HG02798 (cell line): ENCODE measurements around the gene TPRX2.
"Not testable (repeated sequence)": the region's sequence is repeated elsewhere in the genome, so short reads cannot be mapped to it uniquely, and the experiment has no call there.

Source experiments
- ATAC-seq: cut with Tn5 transposase; IDR thresholded peaks from one replicate; pipeline ENCODE4 v1.9.1; 2021; ENCODE audit warnings: mild to moderate bottlenecking; ENCODE audit not compliant: unreplicated experiment, poor library complexity

Gene TPRX2

DNA sequence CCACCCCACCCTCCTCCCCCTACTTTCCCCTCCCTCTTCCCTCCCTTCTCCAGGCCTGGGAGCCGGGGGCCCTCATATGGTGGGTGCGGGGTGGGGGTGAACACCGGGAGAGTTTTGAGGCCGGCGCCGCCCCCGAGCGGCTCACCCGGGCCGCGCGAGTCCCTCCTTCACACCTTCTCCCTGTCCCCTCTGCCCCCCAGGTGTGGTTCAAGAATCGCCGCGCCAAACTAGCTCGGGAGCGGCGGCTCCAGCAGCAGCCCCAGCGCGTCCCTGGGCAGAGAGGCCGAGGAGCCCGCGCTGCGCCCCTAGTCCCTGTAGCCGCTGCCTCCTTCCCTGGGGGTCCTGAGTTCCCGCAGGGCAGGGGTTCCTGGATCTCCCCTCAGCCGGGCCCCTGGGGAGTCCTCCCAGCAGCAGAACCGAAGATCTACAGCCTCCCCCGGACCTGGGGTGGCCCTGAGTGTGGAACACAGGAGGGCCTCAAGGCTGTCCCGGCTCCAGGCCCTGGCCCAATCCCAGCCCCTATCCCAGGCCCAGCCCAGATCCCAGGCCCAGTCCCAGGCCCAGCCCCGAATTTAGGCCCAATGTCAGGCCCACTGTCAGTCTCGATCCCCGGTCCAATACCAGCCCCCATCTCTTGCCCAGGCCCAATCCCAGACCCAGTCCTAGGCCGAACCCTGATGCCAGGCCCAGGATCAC is 1.7 kb downstream of the TPRX2 start:
- ATAC-seq, result no peak

DNA sequence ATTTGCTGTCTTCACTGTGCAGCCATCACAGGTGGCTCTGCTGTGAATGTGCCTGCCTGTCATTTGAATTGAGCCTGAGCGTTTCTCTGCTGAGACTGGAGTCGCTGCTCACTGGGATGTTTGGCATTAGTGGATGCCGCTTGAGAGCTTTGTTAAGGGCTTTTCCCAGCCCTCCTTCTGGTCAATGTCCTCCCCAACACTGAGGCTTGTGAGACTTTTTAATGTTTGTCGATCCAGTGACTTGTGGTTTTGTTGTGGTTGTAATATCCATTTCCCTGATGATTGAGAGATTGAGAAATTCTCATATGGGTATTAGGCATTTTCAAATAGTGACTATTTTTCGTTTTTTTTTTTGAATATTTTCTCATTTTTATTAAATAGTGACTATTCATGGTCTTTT is 2.6 kb downstream of the TPRX2 start:
- ATAC-seq, result no peak

DNA sequence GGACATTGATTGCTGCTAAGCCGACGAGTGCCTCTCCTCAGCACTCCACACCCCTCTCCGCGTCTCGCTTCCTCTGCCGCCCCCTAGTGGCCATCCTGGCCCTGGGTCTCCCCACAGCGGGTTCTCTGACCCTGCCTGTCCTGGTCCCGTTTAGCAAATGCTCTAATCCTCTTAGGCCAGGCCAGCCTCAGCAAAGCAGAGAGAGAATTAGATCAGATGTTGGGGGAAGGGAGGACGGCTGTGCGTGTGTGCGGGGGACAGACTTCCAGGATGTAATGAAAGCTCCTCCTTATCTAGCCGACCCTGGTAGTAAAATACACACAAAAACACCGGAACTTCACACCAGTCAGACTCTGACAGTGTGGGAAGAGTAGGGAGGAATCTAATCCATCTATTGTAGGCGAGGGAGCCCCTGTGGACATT is 4.5 kb downstream of the TPRX2 start:
- ATAC-seq, result no peak

DNA sequence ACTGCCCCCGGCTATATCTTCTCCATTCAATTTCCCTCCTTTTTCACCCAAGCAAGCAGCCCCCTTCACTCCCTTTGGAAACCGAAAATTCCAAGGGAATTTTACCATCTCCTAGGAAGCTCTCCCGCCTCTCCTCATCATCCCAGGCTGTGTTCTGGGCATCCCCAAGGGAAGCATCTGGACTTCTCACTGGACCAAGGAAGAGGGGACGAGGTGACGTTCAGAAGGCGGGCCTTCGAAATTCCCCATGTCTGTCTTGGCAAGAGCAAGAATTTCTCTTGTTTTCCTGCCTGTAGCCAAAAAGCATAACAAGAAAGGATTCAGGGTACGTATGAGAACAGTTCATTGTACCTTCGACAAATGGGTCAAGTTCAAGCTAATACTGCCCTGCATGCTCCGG is 6.1 kb downstream of the TPRX2 start:
- ATAC-seq, result no peak

DNA sequence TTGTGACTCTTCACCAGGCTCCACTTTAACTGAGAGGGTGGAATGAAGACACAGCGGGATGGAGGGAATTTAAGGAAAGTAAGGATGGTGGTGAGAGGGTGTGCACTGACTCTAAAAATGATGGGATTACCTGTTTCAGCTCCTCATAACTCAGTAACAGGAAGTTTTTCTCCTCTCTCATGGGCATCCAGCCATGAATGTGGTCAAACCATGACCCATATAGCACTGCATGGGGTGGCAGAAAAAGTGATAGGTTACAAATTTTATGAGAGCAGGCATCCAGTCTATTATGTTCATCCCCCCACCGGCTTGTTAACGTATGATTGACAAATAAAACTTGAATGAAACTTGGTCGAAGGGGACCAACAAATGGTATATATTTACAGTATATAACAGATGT is 19.9 kb downstream of the TPRX2 start:
- no peak for ATAC-seq

DNA sequence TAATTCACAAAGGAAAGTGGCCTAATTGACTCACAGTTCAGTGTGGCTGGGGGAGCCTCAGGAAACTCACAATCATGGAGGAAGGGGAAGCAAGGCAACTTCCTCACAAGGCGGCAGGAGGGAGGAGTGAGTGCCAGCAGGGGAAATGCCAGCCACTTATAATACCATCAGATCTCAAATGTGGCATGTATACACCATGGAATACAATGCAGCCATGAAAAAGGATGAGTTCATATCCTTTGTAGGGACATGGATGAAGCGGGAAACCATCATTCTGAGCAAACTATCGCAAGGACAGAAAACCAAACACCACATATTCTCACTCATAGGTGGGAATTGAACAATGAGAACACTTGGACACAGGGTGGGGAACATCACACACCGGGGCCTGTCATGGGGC is 20.4 kb downstream of the TPRX2 start:
- ATAC-seq, result not testable (repeated sequence)

DNA sequence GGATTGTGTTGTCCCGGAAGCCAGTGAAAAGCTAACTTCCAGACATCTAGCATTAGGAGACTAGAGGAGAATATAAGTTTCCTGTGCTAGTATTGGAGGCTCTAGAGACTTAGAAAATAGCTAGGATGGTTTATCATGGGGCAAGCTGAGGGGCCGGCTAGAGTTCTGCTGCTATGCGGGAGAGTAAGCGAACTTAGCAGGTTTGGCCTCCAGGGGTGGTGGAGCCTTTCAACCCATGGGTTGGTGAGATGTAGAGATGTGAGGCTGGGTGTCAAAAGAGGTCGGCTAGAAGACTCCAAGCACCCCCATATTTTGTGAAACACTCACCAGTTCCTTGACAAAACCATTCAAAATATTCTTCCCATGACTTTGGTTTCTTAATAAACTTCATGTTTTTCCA is 22.7 kb downstream of the TPRX2 start:
- no peak for ATAC-seq

DNA sequence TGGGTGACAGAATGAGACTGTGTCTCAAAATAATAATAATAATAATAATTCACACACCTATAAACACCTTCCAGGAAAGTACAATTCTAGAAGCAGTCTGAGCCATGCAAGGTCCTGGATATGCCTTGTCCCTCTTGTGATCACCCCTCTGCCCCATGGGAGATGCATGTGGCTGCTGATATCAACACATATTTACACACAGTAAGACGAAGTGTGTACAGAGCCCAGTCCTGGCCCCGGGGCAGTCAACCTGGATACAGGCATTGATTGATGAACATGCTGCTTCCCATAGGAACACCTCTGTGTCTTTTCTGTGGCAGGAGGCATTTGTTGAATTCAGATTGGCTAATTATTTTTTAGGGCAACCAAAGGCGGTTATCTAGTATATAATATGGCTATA is 23.9 kb downstream of the TPRX2 start:
- ATAC-seq, result no peak

DNA sequence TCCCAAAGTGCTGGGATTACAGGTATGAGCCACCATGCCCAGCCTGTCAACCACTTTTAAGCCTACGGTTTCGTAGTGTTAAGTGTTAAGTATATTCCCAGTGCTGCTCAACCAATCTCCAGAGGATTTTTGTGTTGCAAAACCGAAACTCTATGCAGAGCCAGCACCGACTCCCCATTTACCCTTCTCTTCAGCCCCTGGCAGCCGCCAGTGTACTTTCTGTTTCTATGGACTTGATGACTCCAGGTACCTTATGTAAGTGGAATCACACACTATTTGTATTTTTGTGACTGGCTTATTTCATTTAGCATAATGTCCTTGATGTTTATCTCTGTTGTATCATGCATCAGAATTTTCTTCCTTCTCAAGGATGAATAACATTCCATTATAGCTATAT is 26.0 kb downstream of the TPRX2 start:
- no peak for ATAC-seq

DNA sequence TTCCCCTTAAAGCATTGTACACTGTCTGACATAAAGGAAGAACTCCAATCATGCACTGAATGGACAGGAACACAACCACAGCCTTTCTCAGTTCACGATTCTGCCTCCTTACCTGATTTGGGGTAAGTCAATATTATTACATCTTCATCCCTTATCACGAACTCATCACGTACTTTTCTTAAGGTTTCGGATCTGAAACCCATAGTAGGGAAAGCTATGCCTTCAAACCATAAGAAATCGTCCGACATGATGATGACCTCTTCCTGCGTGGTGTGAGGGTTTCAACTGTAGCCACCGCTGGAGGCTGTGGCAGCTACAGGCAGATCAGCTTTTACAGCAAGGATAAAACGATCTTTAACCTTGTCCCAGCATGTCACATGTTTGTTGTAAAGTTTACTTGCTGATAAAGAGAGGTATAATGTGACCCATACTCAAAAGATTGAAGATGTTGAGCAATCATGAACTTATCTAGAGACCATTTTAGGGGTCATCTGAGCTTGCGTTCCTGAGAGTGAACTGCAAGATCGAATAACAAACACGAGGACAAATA is 27.1 kb downstream of the TPRX2 start, which contains the start of gene SULT2A1:
SULT2A1 (minus strand) TSS at position 306 of the 550 bp plus-strand sequence; CDS start at position 248, 58 bp downstream.
- no peak for ATAC-seq

DNA sequence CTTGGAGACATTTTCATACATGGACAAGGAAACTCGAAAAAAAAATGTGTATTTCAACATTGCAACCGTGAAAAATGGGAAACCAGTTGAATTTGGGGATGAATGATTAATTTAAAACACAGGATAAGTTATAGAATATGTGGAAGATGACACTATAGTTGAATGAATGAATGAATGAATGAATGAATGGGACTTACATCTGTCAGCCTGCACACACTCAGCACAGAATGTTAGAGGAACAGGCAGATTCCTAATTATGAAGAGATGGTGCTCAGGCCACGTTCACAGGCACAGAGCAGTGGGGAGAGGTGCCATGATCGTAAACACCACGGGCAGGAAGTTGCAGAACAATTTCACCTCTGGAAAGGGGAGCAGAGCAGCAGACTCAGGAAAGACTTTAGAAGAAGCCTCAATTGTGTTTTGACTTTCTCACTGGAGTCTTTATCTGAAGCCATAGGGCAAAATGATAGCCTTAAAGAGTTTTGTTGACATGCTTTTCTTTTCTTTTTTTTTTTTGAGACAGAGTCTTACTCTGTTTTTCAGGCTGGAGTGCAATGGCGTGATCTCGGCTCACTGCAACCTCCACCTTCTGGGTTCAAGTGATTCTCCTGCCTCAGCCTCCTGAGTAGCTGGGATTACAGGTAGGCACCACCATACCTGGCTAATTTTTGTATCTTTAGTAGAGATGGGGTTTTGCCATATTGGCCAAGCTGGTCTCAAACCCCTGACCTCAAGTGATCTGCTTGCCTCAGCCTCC is 32.0 kb downstream of the TPRX2 start:
- ATAC-seq, result no peak

DNA sequence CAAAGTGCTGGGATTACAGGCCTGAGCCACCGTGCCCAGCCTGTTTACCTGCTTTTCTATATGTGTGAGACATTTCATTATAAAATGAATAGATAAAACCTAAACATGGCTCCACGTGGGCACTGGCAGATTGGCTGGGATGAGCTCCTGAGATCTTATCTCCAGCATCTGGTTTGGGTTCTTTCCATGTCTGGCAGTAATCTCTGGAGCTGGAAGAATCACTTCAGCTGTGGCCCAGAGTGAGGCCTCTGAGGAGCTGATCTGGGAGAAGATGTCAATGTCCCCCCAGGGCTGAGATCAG is 32.5 kb downstream of the TPRX2 start:
- no peak for ATAC-seq

DNA sequence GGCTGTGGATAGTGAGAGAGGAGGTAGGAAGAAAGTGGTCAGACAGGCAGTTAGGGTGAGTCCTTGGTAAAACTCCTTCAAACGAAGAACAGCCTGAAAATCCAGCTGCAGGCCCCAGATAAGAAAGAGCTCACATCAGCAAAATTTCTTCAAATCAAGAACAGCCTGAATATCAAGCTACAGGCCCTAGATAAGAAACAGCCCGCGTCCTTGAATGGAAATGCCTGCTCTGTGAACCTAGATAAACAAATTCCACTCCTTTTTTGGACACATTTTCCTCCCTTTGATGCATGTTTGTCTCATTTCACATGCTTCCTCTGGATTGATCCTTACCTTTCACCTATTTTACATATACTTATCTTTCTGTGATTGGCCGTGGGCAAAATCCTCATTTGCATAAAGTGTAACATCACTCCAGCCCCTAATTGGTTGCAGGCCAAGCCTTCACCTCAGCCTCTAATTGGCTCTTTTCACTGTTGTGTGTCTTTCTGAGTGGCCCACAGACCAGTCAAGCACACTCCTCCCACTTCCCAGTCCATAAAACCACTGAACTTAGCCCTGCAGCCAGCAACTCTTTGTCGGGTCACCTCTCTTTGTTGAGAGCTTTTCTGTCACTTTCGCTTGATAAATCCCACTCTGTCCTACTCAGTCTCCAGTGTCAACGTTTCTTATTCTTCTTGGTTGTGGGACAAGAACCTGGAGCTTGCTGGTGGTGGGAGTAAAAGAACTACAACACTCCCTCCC is 33.1 kb downstream of the TPRX2 start:
- no peak for ATAC-seq

DNA sequence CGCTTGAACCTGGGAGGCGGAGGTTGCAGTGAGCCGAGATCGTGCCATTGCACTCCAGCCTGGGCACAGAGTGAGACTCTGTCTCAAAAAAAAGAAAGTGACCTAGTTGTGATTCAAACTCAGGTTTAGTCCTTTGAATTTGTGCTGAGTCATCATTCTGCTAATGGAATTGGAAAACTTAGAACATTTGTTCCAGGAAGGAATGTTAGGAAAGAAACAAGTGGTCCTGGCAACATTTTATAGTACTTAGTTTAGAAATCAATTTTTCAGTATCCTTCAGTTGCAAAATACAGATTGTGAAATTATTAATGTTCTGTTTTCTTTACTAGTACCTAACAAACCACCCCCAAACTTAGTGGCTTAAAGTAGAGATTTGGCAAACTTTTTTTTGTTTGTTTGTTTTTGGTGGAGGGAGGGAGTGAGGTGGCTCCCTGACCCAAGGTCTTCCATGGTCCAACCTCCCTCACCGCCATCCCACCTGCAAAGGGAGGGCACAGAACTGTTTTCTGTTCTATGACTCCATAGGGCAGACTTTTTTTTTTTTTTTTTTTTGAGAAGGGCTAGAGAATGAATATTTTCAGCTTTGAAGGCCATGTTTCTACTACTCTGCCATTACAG is 36.2 kb downstream of the TPRX2 start:
- ATAC-seq, result no peak

DNA sequence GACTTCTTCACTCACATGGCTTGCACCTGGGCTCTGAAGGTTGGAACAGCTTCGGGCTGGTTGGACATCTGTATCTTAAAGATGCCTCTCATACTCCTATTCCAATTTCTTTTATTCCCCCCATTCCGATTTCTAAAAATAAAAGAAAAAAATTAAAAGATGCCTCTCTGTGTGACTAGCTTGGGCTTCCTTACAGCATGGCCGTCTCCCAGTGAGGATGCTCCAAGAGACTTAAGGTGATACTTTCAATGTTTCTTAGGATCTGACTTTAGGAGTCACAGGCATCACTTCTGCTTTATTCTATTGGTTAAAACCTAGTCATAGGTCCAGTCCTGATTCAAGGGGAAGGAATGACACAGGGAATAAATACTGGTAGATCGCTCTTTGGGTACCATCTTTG is 37.0 kb downstream of the TPRX2 start:
- ATAC-seq, result no peak

DNA sequence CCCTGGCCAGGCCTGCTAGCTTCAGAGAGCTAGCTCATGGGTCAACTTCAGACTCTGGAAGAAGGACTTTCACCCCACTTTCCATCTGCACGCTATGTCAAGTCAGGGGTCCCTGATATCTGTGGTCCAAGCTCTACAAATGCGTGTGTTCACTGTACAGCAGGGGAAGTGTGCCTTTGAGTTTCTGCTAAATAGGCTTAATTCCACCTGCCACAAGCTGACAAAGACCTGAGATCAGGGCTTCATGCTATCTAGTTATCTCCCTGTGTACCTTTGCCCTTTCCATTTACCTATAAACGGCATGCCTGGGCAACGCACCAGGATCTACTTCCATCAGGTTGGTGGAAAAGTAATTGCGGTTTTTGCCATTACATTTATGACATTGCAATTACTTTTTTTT is 37.7 kb downstream of the TPRX2 start:
- ATAC-seq, result no peak

DNA sequence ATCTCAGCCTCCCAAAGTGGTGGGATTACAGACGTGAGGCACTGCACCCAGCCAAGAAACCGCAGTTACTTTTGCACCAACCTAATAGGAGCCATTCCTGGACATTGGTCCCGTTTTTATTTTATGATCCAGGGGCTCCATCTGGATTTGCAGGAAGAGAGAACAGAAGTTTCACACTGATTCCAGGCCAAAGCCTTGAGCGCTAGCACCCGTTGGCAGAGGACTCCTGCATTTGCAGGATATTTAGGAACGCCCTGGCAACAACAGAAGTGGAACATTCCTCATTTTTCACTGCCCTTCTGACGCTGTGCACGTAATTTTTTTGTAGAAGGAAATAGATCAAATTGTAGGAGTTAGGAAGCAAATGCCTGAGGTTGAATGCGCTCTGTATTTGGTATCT is 38.8 kb downstream of the TPRX2 start:
- ATAC-seq, result no peak

DNA sequence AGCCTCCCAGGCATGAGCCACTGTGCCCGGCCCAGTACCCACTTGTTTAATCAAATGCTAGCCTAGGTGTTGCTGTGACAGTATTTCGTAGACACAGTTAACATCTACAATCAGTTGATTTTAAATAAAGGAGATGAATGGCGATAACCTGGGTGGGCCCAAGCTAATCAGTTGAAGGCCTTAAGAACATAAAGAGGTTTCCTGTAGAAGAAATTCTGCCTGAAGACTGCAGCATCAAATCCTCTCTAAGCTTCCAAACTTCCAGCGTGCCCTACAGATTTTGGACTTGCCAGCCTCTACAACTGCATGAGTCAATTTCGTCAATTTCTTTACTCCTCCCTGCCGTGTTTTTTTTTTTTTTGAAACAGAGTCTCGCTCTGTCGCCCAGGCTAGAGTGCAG is 40.3 kb downstream of the TPRX2 start:
- no peak for ATAC-seq

DNA sequence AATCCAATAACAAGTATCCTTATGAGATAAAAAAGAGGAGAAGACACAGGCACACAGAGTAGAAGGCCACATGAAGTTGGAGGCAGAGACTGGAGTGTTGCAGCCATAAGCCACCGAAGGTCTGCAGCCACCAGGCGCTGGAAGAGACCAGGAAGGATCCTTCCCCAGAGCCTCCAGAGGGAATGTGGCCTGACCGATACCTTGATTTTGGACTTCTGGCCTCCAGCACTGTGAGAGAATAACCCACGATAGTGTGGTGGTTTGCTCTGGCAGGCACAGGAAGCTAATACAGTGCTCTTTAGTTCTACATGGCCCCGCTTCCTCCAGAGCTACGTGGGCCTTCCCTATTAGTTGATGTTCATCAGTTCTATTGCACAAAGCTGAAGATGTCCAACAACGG is 42.3 kb downstream of the TPRX2 start:
- no peak for ATAC-seq

DNA sequence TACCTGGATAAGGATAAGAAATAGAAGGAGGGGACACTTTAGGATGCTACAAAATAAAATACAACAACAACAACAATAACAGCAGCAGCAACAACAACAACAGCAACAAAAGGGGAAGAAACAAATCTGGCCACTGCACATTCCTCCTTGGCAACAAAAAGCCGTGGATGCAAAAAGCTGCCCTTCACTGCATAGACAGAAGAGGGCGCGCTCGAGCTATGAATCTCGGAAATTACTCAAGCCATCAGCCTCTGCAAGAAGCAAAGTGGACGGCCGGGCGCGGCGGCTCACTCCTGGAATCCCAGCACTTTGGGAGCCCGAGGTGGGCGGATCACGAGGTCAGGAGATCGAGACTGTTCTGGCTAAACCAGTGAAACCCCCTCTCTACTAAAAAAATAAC is 50.3 kb downstream of the TPRX2 start:
- ATAC-seq, result not testable (repeated sequence)

DNA sequence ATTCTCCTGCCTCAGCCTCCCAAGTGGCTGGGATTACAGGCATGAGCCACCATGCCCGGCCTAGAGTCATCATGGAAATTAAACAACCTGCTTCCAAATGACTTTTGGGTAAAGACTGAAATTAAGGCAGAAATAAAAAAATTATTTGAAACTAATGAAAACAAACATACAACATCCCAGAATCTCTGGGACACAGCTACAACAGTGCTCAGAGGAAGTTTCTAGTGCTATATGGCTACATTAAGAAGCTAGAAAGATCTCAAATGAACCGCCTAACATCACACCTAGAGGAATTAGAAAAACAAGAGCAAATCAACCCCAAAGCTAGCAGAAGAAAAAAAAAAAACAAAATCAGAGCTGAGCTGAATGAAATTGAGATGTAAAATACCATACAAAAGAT is 51.2 kb downstream of the TPRX2 start:
- ATAC-seq, result not testable (repeated sequence)
